Caco-2 (cell line): ENCODE measurements around the gene NCOA6. TPM values are rescaled to one million over a fixed set of nuclear protein-coding genes. Genes with fewer than 3 reads are reported as not detected.

Experiments
- BruUV-seq: library from RNA; stranded (reverse); fragments of 400-500 nt; replicated peaks from 2 replicates; lab custom pipeline; 2021; lab: Mats Ljungman, UMichigan
- CTCF ChIA-PET: fragments of 300-600 bp; sonication (Branson Sonifier 250); formaldehyde crosslinking; loops from one replicate; lab custom pipeline; 2022; ENCODE audit warnings: antibody characterized with exemption; lab: Charles Lee
- POLR2A ChIA-PET: fragments of 300-600 bp; sonication (Branson Sonifier 250); formaldehyde crosslinking; loops from one replicate; lab custom pipeline; 2022; ENCODE audit warnings: antibody characterized with exemption; lab: Charles Lee
- DNase-seq, 2 experiments: peaks; one replicate each; pipeline versions ENCODE4 v3.0.0 to v3.0.0-alpha.2; 2020 to 2022
- H3K27me3 ChIP-seq: replicated peaks from 2 replicates; pipeline ENCODE4 v1.6.0; 2011; ENCODE audit warnings: low read length; ENCODE audit not compliant: control insufficient read depth, insufficient read depth
- H3K36me3 ChIP-seq: 2 replicates; pipeline ENCODE4 v1.5.1; 2011; ENCODE audit warnings: low read length; ENCODE audit not compliant: control insufficient read depth, insufficient read depth
- H3K4me1 ChIP-seq: fragments of 250-450 bp; sonication (Bioruptor Pico); 2 replicates; pipeline ENCODE4 v1.5.1; 2020; ENCODE audit warnings: mild to moderate bottlenecking
- H3K4me3 ChIP-seq: 2 replicates; pipeline ENCODE4 v1.5.1; 2011; ENCODE audit warnings: low read depth, mild to moderate bottlenecking, control low read depth, low read length
- H3K9me3 ChIP-seq: fragments of 250-450 bp; sonication (Bioruptor Pico); 2 replicates; pipeline ENCODE4 v1.5.1; 2020; ENCODE audit warnings: mild to moderate bottlenecking, moderate library complexity
- H3K27ac Mint-ChIP-seq: one replicate; pipeline ENCODE4 v1.8.0; 2022; ENCODE audit warnings: mixed read lengths; ENCODE audit not compliant: unreplicated experiment
- H3K27me3 Mint-ChIP-seq: one replicate; pipeline ENCODE4 v1.8.0; 2022; ENCODE audit warnings: mixed read lengths; ENCODE audit not compliant: insufficient read depth, unreplicated experiment
- H3K36me3 Mint-ChIP-seq: one replicate; pipeline ENCODE4 v1.8.0; 2022; ENCODE audit warnings: mild to moderate bottlenecking, mixed read lengths; ENCODE audit not compliant: insufficient read depth, unreplicated experiment
- H3K4me1 Mint-ChIP-seq: one replicate; pipeline ENCODE4 v1.8.0; 2022; ENCODE audit warnings: low read depth, mixed read lengths; ENCODE audit not compliant: unreplicated experiment
- H3K4me3 Mint-ChIP-seq: one replicate; pipeline ENCODE4 v1.8.0; 2022; ENCODE audit warnings: mild to moderate bottlenecking, moderate library complexity, mixed read lengths; ENCODE audit not compliant: unreplicated experiment
- H3K9me3 Mint-ChIP-seq: one replicate; pipeline ENCODE4 v1.8.0; 2022; ENCODE audit warnings: mixed read lengths; ENCODE audit not compliant: unreplicated experiment
- intact Hi-C: fragments of 100-400 bp; cut with micrococcal nuclease; formaldehyde crosslinking; loops from one replicate; pipeline ENCODE4 v1.10.0; 2022; ENCODE audit not compliant: unreplicated experiment
- total RNA-seq: library from RNA; stranded (reverse); gene quantifications from 2 replicates; pipeline ENCODE4 v1.2.3, GENCODE V29; 2022
- TF ChIP-seq, protein P1 (sequence below), 2 experiments: fragments of 200-600 bp in 1 of 2; IDR thresholded peaks; 1 replicate in 1 of 2; 2 replicates in 1 of 2; pipeline versions ENCODE4 v1.5.1 to v1.8.0; 2011 to 2022; ENCODE audit warnings: antibody characterized with exemption in 1 of 2, control low read depth in 1 of 2, inconsistent platforms in 1 of 2, low read depth in 1 of 2, low read length in 1 of 2, mild to moderate bottlenecking in 1 of 2, moderate library complexity in 1 of 2; ENCODE audit not compliant: insufficient read depth in 1 of 2, severe bottlenecking in 1 of 2, unreplicated experiment in 1 of 2

The NCOA6 gene
- total RNA-seq, 1 experiment from 2014 or later = 65.1 TPM

DNA sequence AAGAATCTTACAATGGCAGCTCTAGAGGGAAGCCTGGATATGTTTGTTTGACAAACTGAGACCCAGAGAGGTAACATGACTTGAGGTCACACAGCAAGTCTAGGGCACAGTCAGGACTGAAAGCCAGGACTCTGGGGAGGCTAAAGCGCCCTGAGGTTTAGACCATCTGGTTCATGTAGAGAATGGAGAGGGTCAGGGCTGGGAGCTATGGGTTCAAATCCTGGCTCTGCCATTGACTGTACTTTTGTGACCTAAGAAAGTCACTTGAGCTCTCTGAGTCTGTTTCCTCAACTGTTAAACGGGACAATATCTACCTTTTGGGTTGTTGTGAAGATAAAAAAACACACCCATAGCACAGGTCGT, 122.4 kb downstream of the NCOA6 start:
- BruUV-seq = no TSS peak
- H3K27me3 Mint-ChIP-seq = peaks cover 3% of the 10 kb centered on the region
- TF ChIP-seq, protein P1, sequence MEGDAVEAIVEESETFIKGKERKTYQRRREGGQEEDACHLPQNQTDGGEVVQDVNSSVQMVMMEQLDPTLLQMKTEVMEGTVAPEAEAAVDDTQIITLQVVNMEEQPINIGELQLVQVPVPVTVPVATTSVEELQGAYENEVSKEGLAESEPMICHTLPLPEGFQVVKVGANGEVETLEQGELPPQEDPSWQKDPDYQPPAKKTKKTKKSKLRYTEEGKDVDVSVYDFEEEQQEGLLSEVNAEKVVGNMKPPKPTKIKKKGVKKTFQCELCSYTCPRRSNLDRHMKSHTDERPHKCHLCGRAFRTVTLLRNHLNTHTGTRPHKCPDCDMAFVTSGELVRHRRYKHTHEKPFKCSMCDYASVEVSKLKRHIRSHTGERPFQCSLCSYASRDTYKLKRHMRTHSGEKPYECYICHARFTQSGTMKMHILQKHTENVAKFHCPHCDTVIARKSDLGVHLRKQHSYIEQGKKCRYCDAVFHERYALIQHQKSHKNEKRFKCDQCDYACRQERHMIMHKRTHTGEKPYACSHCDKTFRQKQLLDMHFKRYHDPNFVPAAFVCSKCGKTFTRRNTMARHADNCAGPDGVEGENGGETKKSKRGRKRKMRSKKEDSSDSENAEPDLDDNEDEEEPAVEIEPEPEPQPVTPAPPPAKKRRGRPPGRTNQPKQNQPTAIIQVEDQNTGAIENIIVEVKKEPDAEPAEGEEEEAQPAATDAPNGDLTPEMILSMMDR (IDR thresholded peaks at IDR 0.05; ENCODE audit: insufficient read depth in 1 of 2, low read depth in 1 of 2, low read length in 1 of 2, severe bottlenecking in 1 of 2, unreplicated experiment in 1 of 2) = no peak
- H3K4me3 ChIP-seq = peak overlapping the region; percentile 48
- CTCF ChIA-PET = interaction anchor here (0.7 to 3.5 kb wide), 9 partner anchors 21 to 383 kb away, joined by 3 to 15 read pairs (median 5); no protein-coding TSS in a partner anchor
- H3K36me3 Mint-ChIP-seq = peaks cover 22% of the 10 kb centered on the region
- H3K9me3 Mint-ChIP-seq = no peaks in the 10 kb centered on the region
- intact Hi-C loops = no loop called here
- H3K27ac Mint-ChIP-seq = peak overlapping the region; percentile 99
- POLR2A ChIA-PET = interaction anchor here (0.5 to 2.3 kb wide), 10 partner anchors 16 to 591 kb away, joined by 3 to 40 read pairs (median 5); partner anchors contain the start of genes DYNLRB1, EIF2S2, ITCH and PIGU
- H3K36me3 ChIP-seq = no peaks in the 10 kb centered on the region
- H3K9me3 ChIP-seq = no peaks in the 10 kb centered on the region
- peak overlapping the region; percentile 99 for H3K4me3 Mint-ChIP-seq
- peaks cover 37% of the 10 kb centered on the region for H3K4me1 Mint-ChIP-seq
- no peaks in the 10 kb centered on the region for H3K27me3 ChIP-seq
- peaks cover 34% of the 10 kb centered on the region for H3K4me1 ChIP-seq
- no peak for DNase-seq

DNA sequence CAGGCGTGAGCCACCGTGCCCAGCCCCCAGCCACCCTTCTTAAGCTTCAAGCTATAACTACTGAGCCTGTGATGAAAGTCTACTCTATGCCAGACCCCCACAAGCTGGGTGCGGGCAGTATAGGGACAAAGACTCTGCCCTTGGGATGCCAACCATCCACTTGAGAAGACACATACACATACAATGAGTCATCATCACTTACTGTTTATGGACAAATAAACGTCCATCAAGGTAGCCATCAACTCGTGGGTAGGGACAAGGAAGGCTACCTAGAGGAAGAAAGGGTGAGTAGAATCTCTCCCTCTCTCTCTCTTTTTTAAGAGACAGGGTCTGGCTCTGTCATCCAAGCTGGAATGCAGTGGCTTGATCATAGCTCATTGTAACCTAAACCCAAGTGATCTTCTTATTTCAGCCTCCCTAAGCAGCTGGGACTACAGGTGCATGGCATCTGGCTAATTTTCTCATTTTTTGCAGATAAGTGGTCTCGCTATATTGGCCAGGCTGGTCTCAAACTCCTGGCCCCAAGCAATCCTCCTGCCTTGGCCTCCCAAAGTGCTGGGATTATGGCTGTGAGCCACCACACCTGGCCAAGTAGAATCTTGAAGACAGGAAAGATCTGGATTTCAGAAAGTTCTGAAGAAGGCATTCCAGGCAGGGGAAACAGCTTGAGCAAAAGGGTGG, 123.9 kb downstream of the NCOA6 start:
- BruUV-seq = no TSS peak
- Histone ChIP-seq H3K4me1 (peaks cover 26% of the 10 kb centered on the region), H3K27me3 (no peaks in the 10 kb centered on the region), H3K4me3 (no peak overlapping the region), H3K9me3 (no peaks in the 10 kb centered on the region), H3K36me3 (no peaks in the 10 kb centered on the region)
- Mint-ChIP-seq H3K9me3 (no peaks in the 10 kb centered on the region), H3K27me3 (peaks cover 3% of the 10 kb centered on the region), H3K4me3 (peak overlapping the region; percentile 1), H3K27ac (no peak overlapping the region), H3K36me3 (peaks cover 22% of the 10 kb centered on the region), H3K4me1 (peaks cover 37% of the 10 kb centered on the region)
- DNase-seq = peak in 1 of 2 experiments; percentile 32
- intact Hi-C loops = no loop called here
- ChIA-PET CTCF (interaction anchor here (0.7 to 2.1 kb wide), 2 partner anchors 163 to 176 kb away, joined by 5 to 7 read pairs; no protein-coding TSS in a partner anchor), POLR2A (interaction anchor here (0.7 kb wide), 1 partner anchor 626 kb away, joined by 12 read pairs; no protein-coding TSS in a partner anchor)
- TF ChIP-seq, protein P1 (IDR thresholded peaks at IDR 0.05; ENCODE audit: insufficient read depth in 1 of 2, low read depth in 1 of 2, low read length in 1 of 2, severe bottlenecking in 1 of 2, unreplicated experiment in 1 of 2) = no peak

DNA sequence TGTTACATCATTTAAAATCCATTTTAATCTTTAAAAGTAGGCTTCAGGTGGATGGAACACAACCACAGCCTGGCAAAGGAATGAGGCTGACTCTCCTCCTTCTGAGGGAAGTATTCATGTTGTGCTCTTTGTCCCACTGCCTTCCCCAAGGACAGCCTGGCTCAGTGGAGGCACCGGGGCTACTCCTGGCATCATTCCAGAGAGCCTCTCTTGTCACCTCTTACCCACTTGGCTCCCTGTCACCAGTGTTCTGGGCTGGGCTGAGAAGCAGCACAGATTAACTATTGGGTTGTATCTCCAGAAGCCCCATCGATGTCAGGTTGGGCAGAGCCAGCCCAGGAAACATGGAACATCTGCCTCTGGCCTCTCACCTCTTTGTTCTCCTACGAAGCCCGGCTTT, 132.0 kb downstream of the NCOA6 start:
- no peaks in the 10 kb centered on the region for H3K27me3 Mint-ChIP-seq
- DNase-seq = peak in 1 of 2 experiments; percentile 23
- no peaks in the 10 kb centered on the region for H3K36me3 ChIP-seq
- H3K9me3 Mint-ChIP-seq = no peaks in the 10 kb centered on the region
- H3K27ac Mint-ChIP-seq = no peak overlapping the region
- no peaks in the 10 kb centered on the region for H3K9me3 ChIP-seq
- H3K4me1 ChIP-seq = no peaks in the 10 kb centered on the region
- intact Hi-C loops = no loop called here
- no TSS peak for BruUV-seq
- H3K36me3 Mint-ChIP-seq = no peaks in the 10 kb centered on the region
- CTCF ChIA-PET = interaction anchor here (0.6 to 0.7 kb wide), 2 partner anchors 42 to 467 kb away, joined by 4 to 7 read pairs; no protein-coding TSS in a partner anchor
- POLR2A ChIA-PET = no interaction called here
- TF ChIP-seq, protein P1 (IDR thresholded peaks at IDR 0.05; ENCODE audit: insufficient read depth in 1 of 2, low read depth in 1 of 2, low read length in 1 of 2, severe bottlenecking in 1 of 2, unreplicated experiment in 1 of 2) = no peak
- H3K4me1 Mint-ChIP-seq = peaks cover 7% of the 10 kb centered on the region
- H3K4me3 ChIP-seq = no peak overlapping the region
- no peak overlapping the region for H3K4me3 Mint-ChIP-seq
- H3K27me3 ChIP-seq = no peaks in the 10 kb centered on the region
